HL-60 (cell line): ENCODE measurements around the gene MXD4.

Experiments used
- CTCF ChIP-seq: IDR thresholded peaks from one replicate; pipeline ENCODE4 v1.5.1; 2011; ENCODE audit warnings: low read length, control low read depth, inconsistent platforms; ENCODE audit not compliant: insufficient read depth
- GABPA ChIP-seq: IDR thresholded peaks from 2 replicates; pipeline ENCODE4 v1.6.1; 2012; ENCODE audit warnings: low read depth
- POLR2AphosphoS5 ChIP-seq: IDR thresholded peaks from 2 replicates; pipeline ENCODE4 v1.6.1; 2012; ENCODE audit warnings: low read depth
- REST ChIP-seq: IDR thresholded peaks from 2 replicates; pipeline ENCODE4 v1.6.1; 2012; ENCODE audit warnings: low read depth; ENCODE audit not compliant: insufficient replicate concordance
- SPI1 ChIP-seq: IDR thresholded peaks from 2 replicates; pipeline ENCODE4 v1.6.1; 2012; ENCODE audit warnings: low read depth, mild to moderate bottlenecking, borderline replicate concordance

DNA sequence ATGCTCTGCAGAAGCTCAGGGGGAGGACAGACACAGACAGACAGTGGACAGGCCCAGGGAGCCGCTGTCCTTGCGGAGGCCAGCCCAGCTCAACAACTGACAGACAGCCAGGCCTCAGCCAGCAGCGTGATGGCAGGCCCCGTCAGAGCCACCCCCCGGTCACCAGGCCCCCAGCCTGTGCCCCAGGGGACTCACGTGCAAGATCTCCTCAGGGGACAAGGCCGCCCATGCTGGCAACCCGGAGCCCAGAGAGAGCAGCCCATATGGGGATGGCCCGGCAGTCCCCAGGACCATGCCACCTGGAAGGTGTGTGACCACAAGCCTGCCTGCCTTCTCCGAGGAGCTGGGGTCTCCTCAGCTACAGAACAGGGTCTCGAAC, 28.0 kb upstream of the MXD4 start:
- TF ChIP-seq CTCF (no peak), SPI1 (no peak), POLR2AphosphoS5 (no peak), REST (no peak), GABPA (no peak)
